ENCODE results near the gene SGSM1.

The SGSM1 gene

DNA sequence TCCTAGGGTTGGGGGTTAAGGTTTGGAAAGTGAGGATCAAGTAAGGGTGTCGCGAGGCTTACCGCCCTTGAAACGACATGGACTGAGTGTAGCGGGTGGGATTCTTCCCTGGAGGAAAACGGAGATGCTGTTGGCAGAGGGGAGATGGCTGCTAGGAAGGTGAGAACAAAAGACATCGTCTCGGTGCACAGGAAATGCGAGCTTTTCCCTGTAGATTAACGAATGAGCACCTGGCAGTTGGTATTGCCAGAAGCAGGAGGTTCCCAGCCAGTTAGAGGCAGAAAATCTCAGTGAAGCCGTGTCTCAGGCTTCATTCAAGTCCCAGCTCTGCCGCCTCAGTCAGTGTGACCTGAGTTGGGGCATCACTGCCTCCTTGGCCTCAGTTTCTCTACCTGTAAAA lies 141.9 kb downstream of the SGSM1 start:
- CTCF ChIA-PET, result interaction anchor here (0.7 to 7.9 kb wide), 5 partner anchors 10 to 112 kb away, joined by 3 to 66 read pairs (median 3); no protein-coding TSS in a partner anchor

DNA sequence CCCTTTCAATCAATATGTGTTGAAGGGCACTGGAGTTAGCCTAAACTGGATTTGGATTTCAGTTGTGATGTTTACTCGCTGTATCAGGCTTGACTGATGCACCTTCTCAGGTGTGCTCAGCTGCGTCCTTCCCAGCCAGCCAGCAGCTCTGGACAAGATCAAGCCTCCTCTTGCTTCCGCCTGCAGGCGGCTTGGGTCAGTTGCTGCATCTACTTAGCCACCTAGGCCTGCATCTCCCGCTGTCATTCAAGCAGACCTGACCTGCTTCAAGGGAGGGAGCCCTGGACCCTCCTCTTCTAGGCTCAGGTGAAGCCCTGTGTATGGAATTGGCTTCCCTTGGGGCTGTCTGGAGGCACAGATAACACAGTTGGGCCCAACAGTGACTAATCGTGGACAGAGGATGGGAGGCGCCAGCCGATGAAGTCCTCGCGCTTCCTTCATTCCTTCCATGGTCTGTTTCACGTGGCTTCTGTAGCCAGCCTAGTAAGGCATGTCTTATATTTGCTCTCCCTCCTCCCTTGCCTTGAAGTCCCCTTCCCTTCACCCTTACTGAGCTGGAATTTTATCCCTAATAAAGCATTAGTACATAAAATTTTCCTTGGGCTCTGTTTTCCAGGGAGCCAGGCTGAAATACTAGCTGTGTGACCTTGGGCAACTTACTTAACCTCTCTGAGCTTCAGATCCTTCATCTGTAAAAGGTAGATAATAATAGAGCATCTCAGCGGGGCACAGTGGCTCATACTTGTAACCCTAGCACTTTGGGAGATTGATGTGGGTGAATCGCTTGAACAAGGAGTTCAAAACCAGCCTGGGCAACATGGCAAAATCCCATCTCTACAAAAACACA lies 142.6 kb downstream of the SGSM1 start:
- CTCF ChIA-PET, result interaction anchor here (0.8 to 7.9 kb wide), 4 partner anchors 10 to 111 kb away, joined by 3 to 66 read pairs (median 30); no protein-coding TSS in a partner anchor
- Histone ChIP-seq H3K4me1 (ENCODE audit: control insufficient read depth, insufficient read depth, low read length) (0 out of 2 replicates have a peak, but pooled peaks cover 1% of the 10 kb centered on the region), H3K4me3 (ENCODE audit: low read depth, low read length) (no peak overlapping the region), H3K36me3 (ENCODE audit: control insufficient read depth in 2 of 2, insufficient read depth in 1 of 2, low read length in 2 of 2) (no peaks in the 10 kb centered on the region), H3K27ac (ENCODE audit: extremely low read depth, low read depth, low read length) (no peak overlapping the region), H3K9me3 (ENCODE audit: control insufficient read depth, insufficient read depth, low read depth, low read length) (no peaks in the 10 kb centered on the region)
- POLR2A ChIA-PET, result no interaction called here
- TF ChIP-seq ZNF624 (tag by site-specific recombination; IDR thresholded peaks at IDR 0.05) (no peak), ZNF768 (tag by site-specific recombination; IDR thresholded peaks at IDR 0.05) (peak; percentile 75; the same call in 1 of the 2 replicates)

More for the DNA sequence above, 141.9 kb downstream of the SGSM1 start:
- H3K4me3 ChIP-seq (ENCODE audit: low read depth, low read length), result no peak overlapping the region
- TF ChIP-seq BCL11B (tag by site-specific recombination; IDR thresholded peaks at IDR 0.05; ENCODE audit: low read depth), result no peak
- no peak for TF ChIP-seq ZNF768 (tag by site-specific recombination; IDR thresholded peaks at IDR 0.05)
- no peaks in the 10 kb centered on the region for H3K36me3 ChIP-seq (ENCODE audit: control insufficient read depth in 2 of 2, insufficient read depth in 1 of 2, low read length in 2 of 2)
- H3K9me3 ChIP-seq (ENCODE audit: control insufficient read depth, insufficient read depth, low read depth, low read length), result no peaks in the 10 kb centered on the region
- no peak overlapping the region for H3K27ac ChIP-seq (ENCODE audit: extremely low read depth, low read depth, low read length)
- no peaks in the 10 kb centered on the region for H3K4me1 ChIP-seq (ENCODE audit: control insufficient read depth, insufficient read depth, low read length)
- POLR2A ChIA-PET, result no interaction called here

DNA sequence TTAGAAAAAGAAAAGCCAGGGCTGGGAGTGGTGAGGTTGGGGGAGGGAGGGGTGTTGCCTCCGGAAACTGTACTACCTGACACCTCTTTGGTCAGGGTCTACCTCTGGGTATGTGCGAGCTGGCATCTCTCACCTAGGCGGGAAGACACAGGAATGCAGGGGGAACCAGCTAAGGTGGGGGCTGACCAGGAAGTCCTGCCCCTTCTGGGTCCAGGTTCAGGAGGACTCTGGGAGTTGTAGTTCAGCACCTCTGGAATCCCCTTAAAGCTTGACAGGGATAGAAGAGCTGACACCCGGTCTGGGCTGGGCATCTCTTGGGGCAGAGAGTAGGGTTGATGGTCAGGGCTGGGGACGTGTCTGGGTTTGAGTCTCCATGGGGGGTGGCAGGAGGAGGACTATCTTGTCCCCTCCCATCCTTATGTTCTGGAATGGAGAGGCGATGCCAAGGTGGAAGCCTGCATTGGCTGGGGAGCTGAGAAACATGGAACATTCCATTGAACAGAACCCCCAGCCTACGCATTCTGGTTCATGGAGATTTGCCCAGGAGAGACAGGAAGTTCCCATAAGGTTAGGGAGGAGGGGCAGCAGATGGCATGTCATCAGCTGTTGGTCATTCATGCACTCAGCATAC lies 144.4 kb downstream of the SGSM1 start:
- H3K36me3 ChIP-seq (ENCODE audit: control insufficient read depth in 2 of 2, insufficient read depth in 1 of 2, low read length in 2 of 2), result no peaks in the 10 kb centered on the region
- no peak overlapping the region; the same call in 1 of the 2 replicates for H3K4me3 ChIP-seq (ENCODE audit: low read depth, low read length)
- ChIA-PET CTCF (interaction anchor here (0.6 to 7.9 kb wide), 7 partner anchors 12 to 107 kb away, joined by 3 to 66 read pairs (median 6); no protein-coding TSS in a partner anchor), POLR2A (interaction anchor here (0.5 to 0.6 kb wide), 2 partner anchors 9 to 92 kb away, joined by 4 read pairs; no protein-coding TSS in a partner anchor)
- H3K27ac ChIP-seq (ENCODE audit: extremely low read depth, low read depth, low read length), result no peak overlapping the region
- no peaks in the 10 kb centered on the region for H3K9me3 ChIP-seq (ENCODE audit: control insufficient read depth, insufficient read depth, low read depth, low read length)
- peaks cover 10% of the 10 kb centered on the region; the same call in 1 of the 2 replicates for H3K4me1 ChIP-seq (ENCODE audit: control insufficient read depth, insufficient read depth, low read length)
- no peak for TF ChIP-seq ZNF521 (tag by site-specific recombination; IDR thresholded peaks at IDR 0.05)
- no peak for TF ChIP-seq ZNF791 (tag by site-specific recombination; IDR thresholded peaks at IDR 0.05)
- TF ChIP-seq, protein P1, sequence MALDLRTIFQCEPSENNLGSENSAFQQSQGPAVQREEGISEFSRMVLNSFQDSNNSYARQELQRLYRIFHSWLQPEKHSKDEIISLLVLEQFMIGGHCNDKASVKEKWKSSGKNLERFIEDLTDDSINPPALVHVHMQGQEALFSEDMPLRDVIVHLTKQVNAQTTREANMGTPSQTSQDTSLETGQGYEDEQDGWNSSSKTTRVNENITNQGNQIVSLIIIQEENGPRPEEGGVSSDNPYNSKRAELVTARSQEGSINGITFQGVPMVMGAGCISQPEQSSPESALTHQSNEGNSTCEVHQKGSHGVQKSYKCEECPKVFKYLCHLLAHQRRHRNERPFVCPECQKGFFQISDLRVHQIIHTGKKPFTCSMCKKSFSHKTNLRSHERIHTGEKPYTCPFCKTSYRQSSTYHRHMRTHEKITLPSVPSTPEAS (tag by site-specific recombination; IDR thresholded peaks at IDR 0.05), result no peak
- TF ChIP-seq KLF8 (tag by site-specific recombination; IDR thresholded peaks at IDR 0.05), result 0 out of 2 replicates have a peak, but pooled peaks have one; percentile 30
- peak; percentile 81 for TF ChIP-seq SP3 (tag by site-specific recombination; IDR thresholded peaks at IDR 0.05)
- TF ChIP-seq ZNF768 (tag by site-specific recombination; IDR thresholded peaks at IDR 0.05), result no peak
- no peak for TF ChIP-seq ZNF514 (tag by site-specific recombination; IDR thresholded peaks at IDR 0.05)
- peak; percentile 66 for TF ChIP-seq ZXDB (tag by site-specific recombination; IDR thresholded peaks at IDR 0.05)
- TF ChIP-seq, protein P2, sequence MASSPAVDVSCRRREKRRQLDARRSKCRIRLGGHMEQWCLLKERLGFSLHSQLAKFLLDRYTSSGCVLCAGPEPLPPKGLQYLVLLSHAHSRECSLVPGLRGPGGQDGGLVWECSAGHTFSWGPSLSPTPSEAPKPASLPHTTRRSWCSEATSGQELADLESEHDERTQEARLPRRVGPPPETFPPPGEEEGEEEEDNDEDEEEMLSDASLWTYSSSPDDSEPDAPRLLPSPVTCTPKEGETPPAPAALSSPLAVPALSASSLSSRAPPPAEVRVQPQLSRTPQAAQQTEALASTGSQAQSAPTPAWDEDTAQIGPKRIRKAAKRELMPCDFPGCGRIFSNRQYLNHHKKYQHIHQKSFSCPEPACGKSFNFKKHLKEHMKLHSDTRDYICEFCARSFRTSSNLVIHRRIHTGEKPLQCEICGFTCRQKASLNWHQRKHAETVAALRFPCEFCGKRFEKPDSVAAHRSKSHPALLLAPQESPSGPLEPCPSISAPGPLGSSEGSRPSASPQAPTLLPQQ (tag by site-specific recombination; IDR thresholded peaks at IDR 0.05), result no peak
- TF ChIP-seq PRDM1 (tag by site-specific recombination; IDR thresholded peaks at IDR 0.05), result no peak
- TF ChIP-seq, protein P3, sequence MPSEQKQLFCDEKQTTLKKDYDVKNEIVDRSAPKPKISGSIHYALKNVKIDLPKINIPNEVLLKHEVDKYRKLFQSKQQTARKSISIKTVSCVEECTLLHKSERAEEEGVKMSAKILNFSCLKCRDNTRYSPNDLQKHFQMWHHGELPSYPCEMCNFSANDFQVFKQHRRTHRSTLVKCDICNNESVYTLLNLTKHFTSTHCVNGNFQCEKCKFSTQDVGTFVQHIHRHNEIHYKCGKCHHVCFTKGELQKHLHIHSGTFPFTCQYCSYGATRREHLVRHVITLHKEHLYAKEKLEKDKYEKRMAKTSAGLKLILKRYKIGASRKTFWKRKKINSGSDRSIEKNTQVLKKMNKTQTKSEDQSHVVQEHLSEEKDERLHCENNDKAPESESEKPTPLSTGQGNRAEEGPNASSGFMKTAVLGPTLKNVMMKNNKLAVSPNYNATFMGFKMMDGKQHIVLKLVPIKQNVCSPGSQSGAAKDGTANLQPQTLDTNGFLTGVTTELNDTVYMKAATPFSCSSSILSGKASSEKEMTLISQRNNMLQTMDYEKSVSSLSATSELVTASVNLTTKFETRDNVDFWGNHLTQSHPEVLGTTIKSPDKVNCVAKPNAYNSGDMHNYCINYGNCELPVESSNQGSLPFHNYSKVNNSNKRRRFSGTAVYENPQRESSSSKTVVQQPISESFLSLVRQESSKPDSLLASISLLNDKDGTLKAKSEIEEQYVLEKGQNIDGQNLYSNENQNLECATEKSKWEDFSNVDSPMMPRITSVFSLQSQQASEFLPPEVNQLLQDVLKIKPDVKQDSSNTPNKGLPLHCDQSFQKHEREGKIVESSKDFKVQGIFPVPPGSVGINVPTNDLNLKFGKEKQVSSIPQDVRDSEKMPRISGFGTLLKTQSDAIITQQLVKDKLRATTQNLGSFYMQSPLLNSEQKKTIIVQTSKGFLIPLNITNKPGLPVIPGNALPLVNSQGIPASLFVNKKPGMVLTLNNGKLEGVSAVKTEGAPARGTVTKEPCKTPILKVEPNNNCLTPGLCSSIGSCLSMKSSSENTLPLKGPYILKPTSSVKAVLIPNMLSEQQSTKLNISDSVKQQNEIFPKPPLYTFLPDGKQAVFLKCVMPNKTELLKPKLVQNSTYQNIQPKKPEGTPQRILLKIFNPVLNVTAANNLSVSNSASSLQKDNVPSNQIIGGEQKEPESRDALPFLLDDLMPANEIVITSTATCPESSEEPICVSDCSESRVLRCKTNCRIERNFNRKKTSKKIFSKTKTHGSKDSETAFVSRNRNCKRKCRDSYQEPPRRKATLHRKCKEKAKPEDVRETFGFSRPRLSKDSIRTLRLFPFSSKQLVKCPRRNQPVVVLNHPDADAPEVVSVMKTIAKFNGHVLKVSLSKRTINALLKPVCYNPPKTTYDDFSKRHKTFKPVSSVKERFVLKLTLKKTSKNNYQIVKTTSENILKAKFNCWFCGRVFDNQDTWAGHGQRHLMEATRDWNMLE (tag by site-specific recombination; conservative IDR thresholded peaks at IDR 0.05; ENCODE audit: low read depth), result peak; percentile 30; the same call in 1 of the 2 replicates
- TF ChIP-seq, protein P4, sequence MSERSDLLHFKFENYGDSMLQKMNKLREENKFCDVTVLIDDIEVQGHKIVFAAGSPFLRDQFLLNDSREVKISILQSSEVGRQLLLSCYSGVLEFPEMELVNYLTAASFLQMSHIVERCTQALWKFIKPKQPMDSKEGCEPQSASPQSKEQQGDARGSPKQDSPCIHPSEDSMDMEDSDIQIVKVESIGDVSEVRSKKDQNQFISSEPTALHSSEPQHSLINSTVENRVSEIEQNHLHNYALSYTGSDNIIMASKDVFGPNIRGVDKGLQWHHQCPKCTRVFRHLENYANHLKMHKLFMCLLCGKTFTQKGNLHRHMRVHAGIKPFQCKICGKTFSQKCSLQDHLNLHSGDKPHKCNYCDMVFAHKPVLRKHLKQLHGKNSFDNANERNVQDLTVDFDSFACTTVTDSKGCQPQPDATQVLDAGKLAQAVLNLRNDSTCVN (tag by site-specific recombination; optimal IDR thresholded peaks at IDR 0.05), result no peak
- TF ChIP-seq, protein P5, sequence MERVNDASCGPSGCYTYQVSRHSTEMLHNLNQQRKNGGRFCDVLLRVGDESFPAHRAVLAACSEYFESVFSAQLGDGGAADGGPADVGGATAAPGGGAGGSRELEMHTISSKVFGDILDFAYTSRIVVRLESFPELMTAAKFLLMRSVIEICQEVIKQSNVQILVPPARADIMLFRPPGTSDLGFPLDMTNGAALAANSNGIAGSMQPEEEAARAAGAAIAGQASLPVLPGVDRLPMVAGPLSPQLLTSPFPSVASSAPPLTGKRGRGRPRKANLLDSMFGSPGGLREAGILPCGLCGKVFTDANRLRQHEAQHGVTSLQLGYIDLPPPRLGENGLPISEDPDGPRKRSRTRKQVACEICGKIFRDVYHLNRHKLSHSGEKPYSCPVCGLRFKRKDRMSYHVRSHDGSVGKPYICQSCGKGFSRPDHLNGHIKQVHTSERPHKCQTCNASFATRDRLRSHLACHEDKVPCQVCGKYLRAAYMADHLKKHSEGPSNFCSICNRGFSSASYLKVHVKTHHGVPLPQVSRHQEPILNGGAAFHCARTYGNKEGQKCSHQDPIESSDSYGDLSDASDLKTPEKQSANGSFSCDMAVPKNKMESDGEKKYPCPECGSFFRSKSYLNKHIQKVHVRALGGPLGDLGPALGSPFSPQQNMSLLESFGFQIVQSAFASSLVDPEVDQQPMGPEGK (tag by site-specific recombination; IDR thresholded peaks at IDR 0.05), result peak; percentile 82
